AG04450 (cell line): ENCODE results near the gene SLC12A8. TPM values are rescaled to one million over a fixed set of nuclear protein-coding genes. Genes with fewer than 3 reads are reported as not detected.
A peak's percentile ranks its signal among the peaks of the same experiment; 100 is the strongest.

Experiments
- CTCF ChIA-PET: fragments of 300-600, 350-600 bp; formaldehyde crosslinking; extraction: SDS; loops from one replicate; lab custom pipeline; 2022; ENCODE audit warnings: antibody characterized with exemption, inconsistent platforms; lab: Charles Lee
- POLR2A ChIA-PET: fragments of 350-600 bp; formaldehyde crosslinking; extraction: SDS; loops from one replicate; lab custom pipeline; 2021; ENCODE audit warnings: antibody characterized with exemption, inconsistent platforms; lab: Yijun Ruan, JAX
- DNase-seq: peaks from one replicate; pipeline ENCODE4 v3.0.0-alpha.2; 2011; ENCODE audit warnings: low read depth, low spot score
- H3K27ac ChIP-seq: one replicate; pipeline ENCODE4 v1.5.1; 2012; ENCODE audit warnings: low read depth, low read length, control low read depth
- H3K27me3 ChIP-seq: one replicate; pipeline ENCODE4 v1.6.0; 2012; ENCODE audit warnings: low read length; ENCODE audit not compliant: control insufficient read depth, insufficient read depth
- H3K4me3 ChIP-seq: 2 replicates; pipeline ENCODE4 v1.5.1; 2011; ENCODE audit warnings: mild to moderate bottlenecking, low read depth, low read length, control low read depth
- H3K9me3 ChIP-seq: 2 replicates; pipeline ENCODE4 v1.5.1; 2012; ENCODE audit warnings: low read length; ENCODE audit not compliant: control insufficient read depth, insufficient read depth
- polyA plus RNA-seq: library from polyadenylated mRNA; depleted of rRNA; stranded (reverse); fragments of >200 nt; gene quantifications from 2 replicates; pipeline ENCODE4 v1.2.3, GENCODE V29; 2011
- TF ChIP-seq, protein P1 (sequence below): IDR thresholded peaks from 2 replicates; pipeline ENCODE4 v1.5.1; 2011; ENCODE audit warnings: low read depth, low read length, control low read depth, inconsistent platforms

The SLC12A8 gene
- polyA plus RNA-seq, 1 experiment, result 15.3 TPM

DNA sequence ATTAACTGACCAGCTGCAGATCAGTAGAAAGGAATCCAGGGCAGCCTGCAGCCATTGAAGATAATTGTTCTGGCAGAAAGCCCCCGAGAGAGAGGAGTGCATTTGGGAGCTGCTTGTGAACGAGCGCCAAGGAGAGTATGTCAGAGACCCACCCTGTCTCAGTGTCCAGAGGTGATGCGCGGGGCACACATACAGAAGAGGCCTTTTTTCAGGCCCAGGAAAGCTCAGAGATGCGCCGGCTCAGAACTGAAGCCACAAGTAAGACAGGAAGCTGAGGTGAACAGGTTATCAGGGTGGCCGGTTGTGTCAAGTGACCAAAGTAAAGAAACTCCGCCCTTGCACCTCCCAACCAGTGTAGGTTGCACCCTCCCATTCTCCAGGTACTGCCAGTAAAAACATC is 96.9 kb downstream of the SLC12A8 start:
- Histone ChIP-seq H3K27ac (no peak overlapping the region), H3K4me3 (no peak overlapping the region), H3K27me3 (no peaks in the 10 kb centered on the region), H3K9me3 (no peaks in the 10 kb centered on the region)
- DNase-seq, result no peak
- CTCF ChIA-PET, result interaction anchor here (0.6 kb wide), 1 partner anchor 60 kb away, joined by 3 read pairs; no protein-coding TSS in a partner anchor
- POLR2A ChIA-PET, result interaction anchor here (3.0 kb wide), 1 partner anchor 14 kb away, joined by 13 read pairs; no protein-coding TSS in a partner anchor
- TF ChIP-seq, protein P1, sequence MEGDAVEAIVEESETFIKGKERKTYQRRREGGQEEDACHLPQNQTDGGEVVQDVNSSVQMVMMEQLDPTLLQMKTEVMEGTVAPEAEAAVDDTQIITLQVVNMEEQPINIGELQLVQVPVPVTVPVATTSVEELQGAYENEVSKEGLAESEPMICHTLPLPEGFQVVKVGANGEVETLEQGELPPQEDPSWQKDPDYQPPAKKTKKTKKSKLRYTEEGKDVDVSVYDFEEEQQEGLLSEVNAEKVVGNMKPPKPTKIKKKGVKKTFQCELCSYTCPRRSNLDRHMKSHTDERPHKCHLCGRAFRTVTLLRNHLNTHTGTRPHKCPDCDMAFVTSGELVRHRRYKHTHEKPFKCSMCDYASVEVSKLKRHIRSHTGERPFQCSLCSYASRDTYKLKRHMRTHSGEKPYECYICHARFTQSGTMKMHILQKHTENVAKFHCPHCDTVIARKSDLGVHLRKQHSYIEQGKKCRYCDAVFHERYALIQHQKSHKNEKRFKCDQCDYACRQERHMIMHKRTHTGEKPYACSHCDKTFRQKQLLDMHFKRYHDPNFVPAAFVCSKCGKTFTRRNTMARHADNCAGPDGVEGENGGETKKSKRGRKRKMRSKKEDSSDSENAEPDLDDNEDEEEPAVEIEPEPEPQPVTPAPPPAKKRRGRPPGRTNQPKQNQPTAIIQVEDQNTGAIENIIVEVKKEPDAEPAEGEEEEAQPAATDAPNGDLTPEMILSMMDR, result no peak

DNA sequence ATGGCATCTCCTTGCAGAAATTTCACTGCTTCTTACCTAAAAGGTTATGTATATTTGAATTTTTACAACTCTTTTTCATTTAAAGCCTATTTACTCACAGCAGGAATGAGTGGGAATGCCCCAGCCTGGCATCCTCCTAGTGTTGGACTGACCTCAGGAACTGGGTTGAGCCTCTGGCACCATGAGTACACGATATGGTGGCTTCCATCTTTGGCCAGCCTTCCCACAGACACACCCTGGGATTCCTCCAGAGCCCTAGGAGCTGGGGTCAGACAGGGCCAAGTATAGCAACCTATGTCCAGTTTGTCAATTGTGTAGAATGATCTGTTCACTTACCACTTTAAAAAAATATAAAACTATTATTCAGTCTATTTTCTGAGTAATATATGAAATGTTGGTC is 99.6 kb downstream of the SLC12A8 start:
- Histone ChIP-seq H3K4me3 (no peak overlapping the region), H3K9me3 (no peaks in the 10 kb centered on the region), H3K27me3 (no peaks in the 10 kb centered on the region), H3K27ac (no peak overlapping the region)
- CTCF ChIA-PET, result interaction anchor here (0.9 kb wide), 1 partner anchor 65 kb away, joined by 3 read pairs; no protein-coding TSS in a partner anchor
- DNase-seq, result no peak
- TF ChIP-seq, protein P1, result no peak
- POLR2A ChIA-PET, result no interaction called here

- POLR2A ChIA-PET, result interaction anchor here (0.6 to 2.8 kb wide), 11 partner anchors 8 to 84 kb away, joined by 3 to 15 read pairs (median 5); no protein-coding TSS in a partner anchor
Observed at GRCh38 chr3:125110876-125111480, 101.6 kb downstream of the SLC12A8 start.

GRCh38 chr3:125110016-125110875 is 102.3 kb downstream of the SLC12A8 start:
- no peak overlapping the region; the same call in 1 of the 2 replicates for H3K4me3 ChIP-seq
- POLR2A ChIA-PET, result interaction anchor here (0.6 to 2.8 kb wide), 11 partner anchors 9 to 85 kb away, joined by 3 to 15 read pairs (median 5); no protein-coding TSS in a partner anchor
- no peaks in the 10 kb centered on the region for H3K9me3 ChIP-seq
- TF ChIP-seq, protein P1, result no peak
- peak; percentile 92 for DNase-seq
- no peaks in the 10 kb centered on the region for H3K27me3 ChIP-seq
- CTCF ChIA-PET, result no interaction called here
- peak overlapping the region; percentile 74 for H3K27ac ChIP-seq

More at GRCh38 chr3:125110876-125111480, 101.6 kb downstream of the SLC12A8 start:
- Histone ChIP-seq H3K4me3 (no peak overlapping the region), H3K9me3 (no peaks in the 10 kb centered on the region), H3K27ac (no peak overlapping the region), H3K27me3 (no peaks in the 10 kb centered on the region)
- CTCF ChIA-PET, result no interaction called here
- TF ChIP-seq, protein P1, result no peak
- DNase-seq, result no peak
